CD4-positive, alpha-beta T cell treated with Interferon gamma for 1 hour (primary cell): ENCODE results near the gene BCAM.
A peak's percentile ranks its signal among the peaks of the same experiment; 100 is the strongest.
"Not testable (repeated sequence)": the region's sequence is repeated elsewhere in the genome, so short reads cannot be mapped to it uniquely, and the experiment has no call there.

Experiments
- DNase-seq: peaks from one replicate; pipeline ENCODE4 v3.0.0-alpha.2; 2020

The BCAM gene

DNA sequence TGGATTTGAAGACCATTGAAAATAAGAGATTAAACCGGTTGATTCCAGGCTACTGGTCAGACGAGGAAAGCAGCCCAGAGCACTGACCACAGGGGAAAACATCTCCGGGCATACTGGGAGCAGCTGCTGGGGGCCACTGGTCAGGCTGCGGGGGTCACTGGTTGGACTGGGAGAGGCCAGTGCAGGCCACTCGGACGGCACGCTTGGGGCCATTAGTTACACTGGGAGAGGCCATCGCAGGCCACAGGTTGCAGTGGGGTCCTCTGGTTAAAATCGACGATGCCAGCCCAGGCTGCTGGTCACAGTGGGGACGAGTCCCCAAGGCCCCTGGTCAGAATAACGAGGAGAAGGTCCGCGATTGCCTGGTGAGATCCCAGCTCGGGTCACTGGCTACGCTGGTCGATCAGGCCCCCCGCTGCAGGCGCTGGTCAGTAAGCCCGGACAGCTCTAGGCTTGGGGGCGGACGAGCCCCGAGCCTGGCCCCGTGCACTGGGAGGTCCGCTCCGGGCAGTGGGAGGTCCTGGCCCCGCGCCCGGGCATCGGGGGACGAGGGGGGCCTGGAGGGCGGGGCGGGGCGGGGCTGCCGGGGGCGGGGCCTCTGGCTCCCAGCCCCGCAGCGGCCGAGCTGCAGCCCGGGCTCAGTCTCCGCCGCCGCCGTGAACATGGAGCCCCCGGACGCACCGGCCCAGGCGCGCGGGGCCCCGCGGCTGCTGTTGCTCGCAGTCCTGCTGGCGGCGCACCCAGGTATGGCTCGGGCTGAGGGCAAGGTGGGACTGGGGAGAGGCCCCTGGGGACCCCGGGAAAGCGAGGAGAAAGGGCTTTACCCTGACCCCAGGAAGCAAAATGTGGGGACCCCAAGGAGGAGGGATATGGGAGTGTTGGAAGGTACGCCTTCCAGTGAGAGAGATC lies at the start of gene BCAM:
BCAM (plus strand) TSS at position 641 of the 909 bp plus-strand sequence; CDS start at position 663, 22 bp downstream.
- DNase-seq: no peak

- no peak for DNase-seq
Observed at GRCh38 chr19:44762038-44762437, 46.9 kb upstream of the BCAM start.

DNA sequence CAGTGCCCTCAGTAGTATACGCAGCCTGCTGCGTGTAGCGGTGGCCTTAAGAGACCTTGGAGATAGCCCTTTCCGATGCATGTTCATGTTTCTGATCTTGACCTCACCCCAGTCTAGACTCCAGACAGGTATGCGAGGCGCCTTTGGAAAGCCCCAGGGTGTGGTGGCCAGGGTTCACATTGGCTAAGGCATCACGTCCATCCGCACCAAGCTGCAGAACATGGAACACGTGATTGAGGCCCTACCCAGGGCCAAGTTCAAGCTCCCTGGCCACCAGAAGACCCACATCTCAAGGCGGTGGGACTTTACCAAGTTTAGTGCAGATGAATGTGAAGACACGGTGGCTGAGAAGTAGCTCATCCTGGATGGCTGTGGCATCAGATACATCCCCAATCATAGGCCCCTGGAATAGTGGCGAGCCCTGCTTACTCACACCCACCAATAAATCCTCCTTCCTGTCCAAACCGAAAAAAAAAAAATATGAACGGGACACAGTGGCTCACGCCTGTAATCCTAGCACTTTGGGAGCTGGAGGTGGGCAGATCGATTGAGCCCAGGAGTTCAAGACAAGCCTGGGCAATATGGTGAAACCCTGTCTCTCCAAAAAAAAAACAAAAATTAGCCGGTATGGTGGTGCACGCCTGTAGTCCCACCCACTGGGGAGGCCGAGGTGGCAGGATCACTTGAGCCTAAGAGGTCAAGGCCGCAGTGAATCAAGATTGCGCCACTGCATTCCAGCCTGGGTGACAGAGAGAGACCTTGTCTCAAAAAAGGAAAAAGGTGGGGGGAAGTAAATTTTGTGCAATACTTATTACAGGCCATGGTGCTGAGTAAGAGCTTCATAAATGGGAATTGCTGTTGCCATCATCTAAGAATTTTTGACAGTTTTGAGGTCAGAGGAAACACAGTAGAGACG lies 43.6 kb upstream of the BCAM start:
- peak; percentile 72 for DNase-seq

GRCh38 chr19:44765949-44766335 lies 43.0 kb upstream of the BCAM start:
- DNase-seq: no peak

- DNase-seq: peak; percentile 46
Observed at GRCh38 chr19:44767295-44768180, 41.4 kb upstream of the BCAM start.

GRCh38 chr19:44770550-44771257 lies 38.2 kb upstream of the BCAM start:
- DNase-seq: peak; percentile 97

GRCh38 chr19:44772144-44772543 lies 36.8 kb upstream of the BCAM start:
- not testable (repeated sequence) for DNase-seq

DNA sequence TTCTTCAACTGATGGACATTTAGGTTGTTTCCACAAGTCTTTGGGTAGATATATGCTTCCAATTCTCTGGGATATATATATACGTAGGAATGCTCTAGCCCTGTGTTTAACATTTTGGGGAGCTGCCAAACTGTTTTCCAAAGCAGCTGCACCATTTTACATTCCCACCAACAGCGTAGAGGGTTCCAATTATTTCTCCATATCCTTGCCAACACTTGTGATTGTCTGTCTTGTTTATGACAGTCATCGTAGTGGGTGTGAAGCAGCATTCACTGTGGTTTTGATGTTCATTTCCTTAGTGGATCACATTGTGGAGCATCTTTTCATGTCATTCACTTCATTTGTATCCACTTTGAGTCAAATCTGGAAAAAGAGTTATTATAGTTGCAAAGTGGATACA lies 35.9 kb upstream of the BCAM start:
- DNase-seq: no peak

DNA sequence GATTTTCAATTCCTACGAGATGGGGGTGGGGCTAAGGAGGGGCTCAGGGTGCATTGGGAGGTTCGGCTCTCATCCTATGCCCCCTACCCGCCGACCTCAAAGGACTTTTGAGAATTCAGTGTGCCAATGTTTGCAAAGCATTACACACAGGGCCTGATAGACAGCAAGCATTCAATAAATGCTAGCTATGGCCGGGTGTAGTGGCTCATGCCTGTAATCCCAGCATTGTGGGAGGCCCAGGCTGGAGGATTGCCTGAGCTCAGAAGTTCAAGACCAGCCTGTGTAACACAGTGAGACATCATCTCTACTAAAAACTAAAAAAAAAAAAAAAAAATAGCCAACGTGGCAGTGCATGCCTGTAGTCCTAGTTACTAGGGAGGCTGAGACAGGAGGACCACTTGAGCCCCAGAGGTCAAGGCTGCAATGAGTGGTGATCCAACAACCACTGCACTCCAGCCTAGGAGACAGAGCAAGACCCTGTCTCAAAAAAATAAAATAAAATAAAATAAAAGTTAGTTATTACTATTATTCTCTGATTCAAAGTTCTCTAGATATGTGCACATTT lies 33.1 kb upstream of the BCAM start:
- no peak for DNase-seq

DNA sequence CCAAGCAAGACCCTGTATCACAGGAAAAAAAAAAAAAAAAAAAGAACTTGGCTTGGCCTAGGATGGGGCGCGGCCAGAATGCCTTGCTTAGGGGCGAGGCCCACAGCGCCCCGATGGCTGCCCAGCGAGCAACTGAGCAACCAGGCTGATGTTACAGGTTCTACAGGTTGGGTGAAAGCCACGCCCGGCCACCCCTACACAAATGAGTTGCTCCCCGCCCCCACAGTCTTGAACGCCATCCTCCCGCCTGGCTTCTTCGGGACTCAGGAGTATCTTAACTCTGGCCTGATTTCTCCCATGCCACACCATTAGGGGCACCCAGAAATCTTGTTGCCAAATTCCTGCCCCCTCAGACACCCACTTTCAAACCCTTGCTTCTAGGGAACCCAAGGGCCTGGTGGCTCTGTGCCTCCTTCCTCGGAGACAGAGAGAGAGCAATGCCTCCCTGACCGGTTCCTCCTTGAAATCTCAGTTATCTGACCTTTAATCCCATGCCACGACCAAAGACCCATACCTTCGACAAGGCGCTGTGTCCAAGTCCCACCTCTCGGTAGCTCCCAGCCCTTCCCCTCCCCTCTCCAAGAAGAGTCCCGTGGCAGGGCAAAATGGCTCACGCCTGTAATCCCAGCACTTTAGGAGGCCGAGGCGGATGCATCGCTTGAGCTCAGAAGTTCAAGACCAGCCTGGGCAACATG lies 32.4 kb upstream of the BCAM start:
- DNase-seq: no peak

DNA sequence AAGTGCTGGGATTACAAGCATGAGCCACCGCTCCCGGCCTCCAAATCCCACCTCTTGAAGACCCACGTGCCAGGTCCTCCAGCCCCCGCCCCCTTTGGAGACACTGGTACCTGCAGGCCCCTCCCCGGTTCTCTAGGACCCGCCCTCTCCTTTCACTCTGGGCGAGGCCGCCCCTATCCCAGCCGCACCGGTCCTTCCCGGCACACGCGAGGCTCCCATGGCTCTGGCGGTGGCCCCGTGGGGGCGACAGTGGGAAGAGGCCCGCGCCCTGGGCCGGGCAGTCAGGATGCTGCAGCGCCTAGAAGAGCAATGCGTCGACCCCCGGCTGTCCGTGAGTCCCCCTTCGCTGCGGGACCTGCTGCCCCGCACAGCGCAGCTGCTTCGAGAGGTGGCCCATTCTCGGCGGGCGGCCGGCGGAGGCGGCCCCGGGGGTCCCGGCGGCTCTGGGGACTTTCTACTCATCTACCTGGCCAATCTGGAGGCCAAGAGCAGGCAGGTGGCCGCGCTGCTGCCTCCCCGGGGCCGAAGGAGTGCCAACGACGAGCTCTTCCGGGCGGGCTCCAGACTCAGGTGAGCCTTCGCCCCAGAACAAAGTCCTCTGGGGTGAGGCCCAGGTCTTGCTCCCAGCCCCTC lies 31.1 kb upstream of the BCAM start, which contains the start of gene CBLC:
CBLC (plus strand) TSS at position 176 of the 633 bp plus-strand sequence; CDS start at position 218, 42 bp downstream.
- no peak for DNase-seq

DNA sequence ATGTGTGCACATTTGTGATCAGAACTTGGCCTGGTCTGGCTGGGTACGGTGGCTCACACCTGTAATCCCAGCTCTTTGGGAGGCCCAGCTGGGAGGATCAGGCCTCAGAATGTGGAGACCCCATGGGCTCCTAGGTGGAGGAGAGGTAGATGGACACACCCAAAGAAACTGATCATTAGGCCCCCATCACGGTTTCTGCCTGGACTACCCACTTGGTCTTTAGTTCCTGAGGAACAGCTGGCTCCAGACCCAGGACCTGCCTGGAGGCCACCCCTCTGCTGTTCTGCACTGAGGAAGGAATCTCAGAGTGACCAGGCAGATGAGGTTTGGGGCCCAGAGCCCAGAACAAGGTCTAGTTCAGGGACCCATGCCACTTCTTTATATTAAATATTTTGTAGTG lies 29.8 kb upstream of the BCAM start:
- DNase-seq: no peak

GRCh38 chr19:44781694-44782093 lies 27.2 kb upstream of the BCAM start:
- not testable (repeated sequence) for DNase-seq

DNA sequence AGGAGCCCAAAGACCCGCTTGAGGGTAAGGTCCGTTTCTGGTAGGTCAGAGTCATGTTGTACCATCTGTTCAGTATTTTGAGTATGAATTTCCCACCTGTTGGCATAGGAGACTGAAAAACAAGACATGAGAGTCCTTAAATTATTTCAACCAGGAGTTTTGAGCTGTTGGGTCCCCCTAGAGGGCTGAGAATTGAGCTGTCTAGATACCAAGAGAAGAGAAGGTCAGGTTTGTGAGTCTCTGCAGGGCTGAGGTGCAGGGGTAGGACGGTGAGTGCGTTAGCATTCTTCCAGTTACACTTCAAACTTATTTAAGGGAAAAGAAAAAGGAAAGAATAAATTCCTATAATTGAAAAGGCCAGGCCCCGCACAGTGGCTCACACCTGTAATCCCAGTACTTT lies 26.2 kb upstream of the BCAM start:
- no peak for DNase-seq

- DNase-seq: no peak
Observed at GRCh38 chr19:44783545-44783944, 25.4 kb upstream of the BCAM start.

GRCh38 chr19:44785271-44785670 lies 23.6 kb upstream of the BCAM start:
- no peak for DNase-seq

GRCh38 chr19:44785993-44786392 lies 22.9 kb upstream of the BCAM start:
- DNase-seq: no peak

- DNase-seq: no peak
Observed at GRCh38 chr19:44788971-44789370, 19.9 kb upstream of the BCAM start.

GRCh38 chr19:44789943-44790483 lies 18.9 kb upstream of the BCAM start:
- DNase-seq: no peak

- DNase-seq: no peak
Observed at GRCh38 chr19:44792281-44792680, 16.6 kb upstream of the BCAM start.
